Liver (tissue), 3 donors: ENCODE results near the gene PRPF6.

Experiments
- FOXA1 ChIP-seq: IDR thresholded peaks from 2 replicates; pipeline ENCODE4 v1.6.1; 2016; ENCODE audit warnings: antibody characterized with exemption
- RAD21 ChIP-seq, 2 donors: IDR thresholded peaks; 2 replicates each; pipeline ENCODE4 v1.6.1; 2016; ENCODE audit warnings: antibody characterized with exemption in 2 of 2, mild to moderate bottlenecking in 2 of 2
- SP1 ChIP-seq: IDR thresholded peaks from 2 replicates; pipeline ENCODE4 v1.6.1; 2018; ENCODE audit warnings: antibody characterized with exemption, mild to moderate bottlenecking
- TF ChIP-seq, protein P1 (sequence below): IDR thresholded peaks from 2 replicates; pipeline ENCODE4 v1.6.1; 2016; ENCODE audit warnings: antibody characterized with exemption
- TF ChIP-seq, protein P2 (sequence below): fragments of 150-350 bp; IDR thresholded peaks from 2 replicates; pipeline ENCODE4 v1.5.1; 2017; ENCODE audit warnings: improper control_type of control experiment, low read depth, low read length; ENCODE audit not compliant: missing input control
- donor health status: healthy.
- donor health status: healthy.

DNA sequence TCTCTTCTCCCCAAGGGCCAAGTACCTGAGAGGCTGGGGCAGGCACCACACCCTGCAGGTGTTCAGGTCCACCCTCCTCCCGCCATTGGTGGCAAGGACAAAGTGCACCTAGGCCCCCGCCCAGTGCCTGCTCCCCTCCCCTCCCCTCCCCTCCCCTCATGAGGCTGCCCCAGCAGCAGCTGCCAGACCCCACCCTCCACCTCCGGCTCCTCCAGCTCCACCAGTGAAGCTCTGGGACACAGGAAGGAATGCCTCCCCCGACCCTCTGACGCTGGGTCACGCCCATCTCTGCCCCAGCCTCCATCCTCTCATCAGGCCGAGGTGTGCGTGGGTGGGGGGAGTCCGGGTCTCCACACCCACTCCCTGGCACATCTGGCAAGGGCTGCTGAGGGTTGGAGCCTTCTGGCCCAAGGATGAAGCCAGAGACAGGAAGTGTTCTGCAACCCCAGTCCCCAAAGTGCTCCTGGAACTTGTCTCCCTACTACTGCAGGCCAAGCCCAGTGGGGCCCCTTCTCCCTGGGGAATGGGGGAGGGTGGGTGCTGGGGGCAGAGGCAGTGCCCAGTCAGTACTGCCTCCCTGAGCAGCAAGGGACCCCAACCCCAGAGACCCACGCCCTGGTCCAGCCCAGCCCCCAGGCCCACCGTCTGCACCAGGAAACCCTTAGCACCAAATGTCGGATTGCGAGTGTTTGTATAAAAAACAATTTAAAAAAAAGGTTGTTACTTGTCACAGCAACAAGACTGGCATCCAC lies 23.1 kb upstream of the PRPF6 start:
- TF ChIP-seq FOXA1 (no peak), RAD21 (IDR thresholded peaks at IDR 0.05) (no peak), SP1 (no peak)
- TF ChIP-seq, protein P1, sequence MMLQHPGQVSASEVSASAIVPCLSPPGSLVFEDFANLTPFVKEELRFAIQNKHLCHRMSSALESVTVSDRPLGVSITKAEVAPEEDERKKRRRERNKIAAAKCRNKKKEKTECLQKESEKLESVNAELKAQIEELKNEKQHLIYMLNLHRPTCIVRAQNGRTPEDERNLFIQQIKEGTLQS = no peak
- TF ChIP-seq, protein P2, sequence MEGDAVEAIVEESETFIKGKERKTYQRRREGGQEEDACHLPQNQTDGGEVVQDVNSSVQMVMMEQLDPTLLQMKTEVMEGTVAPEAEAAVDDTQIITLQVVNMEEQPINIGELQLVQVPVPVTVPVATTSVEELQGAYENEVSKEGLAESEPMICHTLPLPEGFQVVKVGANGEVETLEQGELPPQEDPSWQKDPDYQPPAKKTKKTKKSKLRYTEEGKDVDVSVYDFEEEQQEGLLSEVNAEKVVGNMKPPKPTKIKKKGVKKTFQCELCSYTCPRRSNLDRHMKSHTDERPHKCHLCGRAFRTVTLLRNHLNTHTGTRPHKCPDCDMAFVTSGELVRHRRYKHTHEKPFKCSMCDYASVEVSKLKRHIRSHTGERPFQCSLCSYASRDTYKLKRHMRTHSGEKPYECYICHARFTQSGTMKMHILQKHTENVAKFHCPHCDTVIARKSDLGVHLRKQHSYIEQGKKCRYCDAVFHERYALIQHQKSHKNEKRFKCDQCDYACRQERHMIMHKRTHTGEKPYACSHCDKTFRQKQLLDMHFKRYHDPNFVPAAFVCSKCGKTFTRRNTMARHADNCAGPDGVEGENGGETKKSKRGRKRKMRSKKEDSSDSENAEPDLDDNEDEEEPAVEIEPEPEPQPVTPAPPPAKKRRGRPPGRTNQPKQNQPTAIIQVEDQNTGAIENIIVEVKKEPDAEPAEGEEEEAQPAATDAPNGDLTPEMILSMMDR = no peak
